Tibial nerve (tissue), 4 donors: ENCODE measurements around the gene ASTN2. TPM values are rescaled to one million over a fixed set of nuclear protein-coding genes. Genes with fewer than 3 reads are reported as not detected.

ENCODE experiments used
- DNase-seq, 2 donors: peaks; one replicate each; pipeline ENCODE4 v3.0.0-alpha.2; 2019; ENCODE audit warnings: low spot score in 2 of 2
- H3K27ac ChIP-seq, 4 donors: fragments of 200-600 bp; sonication (generic) in 3 of 4; one replicate each; pipeline ENCODE4 v1.5.1; 2017 to 2019; ENCODE audit warnings: mild to moderate bottlenecking in 1 of 4
- H3K27me3 ChIP-seq, 2 donors: fragments of 200-600 bp; sonication (generic) in 1 of 2; one replicate each; pipeline versions ENCODE4 v1.5.1 to v1.6.0; 2017 to 2019
- H3K36me3 ChIP-seq, 3 donors: fragments of 200-600 bp; sonication (generic); one replicate each; pipeline ENCODE4 v1.5.1; 2018 to 2019
- H3K4me1 ChIP-seq, 4 donors: fragments of 200-600 bp; sonication (generic) in 3 of 4; one replicate each; pipeline ENCODE4 v1.5.1; 2017 to 2019
- H3K4me3 ChIP-seq, 4 donors: fragments of 200-600 bp; sonication (generic) in 3 of 4; one replicate each; pipeline ENCODE4 v1.5.1; 2017 to 2019; ENCODE audit warnings: mild to moderate bottlenecking in 1 of 4, moderate library complexity in 1 of 4
- H3K9me3 ChIP-seq, 4 donors: fragments of 200-600 bp; sonication (generic) in 3 of 4; one replicate each; pipeline ENCODE4 v1.5.1; 2017 to 2019
- CTCF ChIP-seq, 5 experiments: fragments of 200-600 bp in 3 of 5; fragments of 450-650 bp in 2 of 5; sonication (generic) in 3 of 5; IDR thresholded peaks; one replicate each; pipeline ENCODE4 v1.5.1; 2016 to 2019; ENCODE audit warnings: antibody characterized with exemption in 5 of 5, mild to moderate bottlenecking in 3 of 5, moderate library complexity in 2 of 5
- EP300 ChIP-seq, 2 donors: sonication (generic); formaldehyde crosslinking; IDR thresholded peaks; one replicate each; pipeline ENCODE4 v1.6.1; 2017; ENCODE audit warnings: antibody characterized with exemption in 2 of 2, mild to moderate bottlenecking in 1 of 2
- POLR2A ChIP-seq, 2 donors: fragments of 450-650 bp; IDR thresholded peaks; one replicate each; pipeline ENCODE4 v1.6.1; 2017; ENCODE audit warnings: antibody characterized with exemption in 2 of 2, mild to moderate bottlenecking in 2 of 2, moderate library complexity in 2 of 2
- WGBS, 2 donors: methylation state at CpG; one replicate each; pipeline ENCODE4 v1.1.5; 2018; 5-methylcytosine and 5-hydroxymethylcytosine counted together
- total RNA-seq, 4 donors: library from RNA; depleted of rRNA; stranded (reverse); fragments of >200 nt; gene quantifications; one replicate each; pipeline ENCODE4 v1.1.0, GENCODE V29; 2016

Gene ASTN2
- total RNA-seq, 4 donors from 2014 or later = 9.0 to 14.9 (median 12.3) TPM

- TF ChIP-seq POLR2A (IDR thresholded peaks at IDR 0.05) (peak; percentile 5 to 41), CTCF (IDR thresholded peaks at IDR 0.05) (no peak), EP300 (IDR thresholded peaks at IDR 0.05) (peak in 1 of 2 donors; percentile 71)
- H3K27me3 ChIP-seq = no peaks in the 10 kb centered on the region
- H3K9me3 ChIP-seq = no peaks in the 10 kb centered on the region
- H3K27ac ChIP-seq = peak within 1 kb of the TSS; percentile 58 to 91 (median 74)
- DNase-seq = peak; percentile 82 to 92
- WGBS, 2 donors = 0% methylated on average over 39 to 44 of the region's 54 CpGs
- H3K4me1 ChIP-seq = peaks cover 0 to 38% (median 14%) of the 10 kb centered on the region in 4 donors
- H3K4me3 ChIP-seq = peak within 1 kb of the TSS; percentile 70 to 90 (median 79)
- no peaks in the 10 kb centered on the region for H3K36me3 ChIP-seq
These were observed 727.6 kb downstream of the ASTN2 start, which contains the start of gene TRIM32 for GRCh38 chr9:116687074-116687753. TRIM32 (plus strand) TSS chr9:116687305; CDS start chr9:116697743, 10,438 bp downstream.

DNA sequence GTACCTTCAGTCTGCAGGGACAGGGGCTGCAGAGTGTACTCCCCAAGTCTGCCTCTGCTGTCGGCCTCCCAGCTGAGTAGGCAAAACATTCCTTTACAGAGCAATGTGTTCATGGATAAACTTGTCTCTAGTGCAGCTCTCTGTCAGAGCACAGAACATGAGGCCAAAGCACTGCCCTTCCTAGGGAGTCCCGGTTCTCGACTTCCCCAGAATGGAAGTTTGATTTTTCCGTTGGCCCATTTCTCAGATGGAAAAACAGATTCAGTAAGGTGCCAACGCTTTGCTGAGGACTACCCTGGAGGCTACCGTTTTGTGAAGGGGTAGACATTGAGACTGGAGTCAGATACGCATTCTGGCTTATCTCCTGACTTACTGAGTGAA is 728.2 kb downstream of the ASTN2 start:
- no peak for DNase-seq
- H3K36me3 ChIP-seq = no peaks in the 10 kb centered on the region
- peaks cover 0 to 38% (median 14%) of the 10 kb centered on the region in 4 donors for H3K4me1 ChIP-seq
- TF ChIP-seq EP300 (IDR thresholded peaks at IDR 0.05) (no peak), CTCF (IDR thresholded peaks at IDR 0.05) (no peak), POLR2A (IDR thresholded peaks at IDR 0.05) (no peak)
- H3K27me3 ChIP-seq = no peaks in the 10 kb centered on the region
- 10 to 21% methylated on average over 7 of the region's 7 CpGs for WGBS, 2 donors
- H3K9me3 ChIP-seq = no peaks in the 10 kb centered on the region
- H3K4me3 ChIP-seq = peak overlapping the region; percentile 70 to 90 (median 79)
- peak overlapping the region in 3 of 4 donors; percentile 58 to 91 (median 84) for H3K27ac ChIP-seq

GRCh38 chr9:116686135-116686534 is 728.7 kb downstream of the ASTN2 start:
- Histone ChIP-seq H3K4me1 (peaks cover 0 to 38% (median 14%) of the 10 kb centered on the region in 4 donors), H3K9me3 (no peaks in the 10 kb centered on the region), H3K4me3 (no peak overlapping the region), H3K27ac (no peak overlapping the region), H3K27me3 (no peaks in the 10 kb centered on the region), H3K36me3 (no peaks in the 10 kb centered on the region)
- TF ChIP-seq EP300 (IDR thresholded peaks at IDR 0.05) (no peak), POLR2A (IDR thresholded peaks at IDR 0.05) (no peak), CTCF (IDR thresholded peaks at IDR 0.05) (no peak)
- no peak for DNase-seq

DNA sequence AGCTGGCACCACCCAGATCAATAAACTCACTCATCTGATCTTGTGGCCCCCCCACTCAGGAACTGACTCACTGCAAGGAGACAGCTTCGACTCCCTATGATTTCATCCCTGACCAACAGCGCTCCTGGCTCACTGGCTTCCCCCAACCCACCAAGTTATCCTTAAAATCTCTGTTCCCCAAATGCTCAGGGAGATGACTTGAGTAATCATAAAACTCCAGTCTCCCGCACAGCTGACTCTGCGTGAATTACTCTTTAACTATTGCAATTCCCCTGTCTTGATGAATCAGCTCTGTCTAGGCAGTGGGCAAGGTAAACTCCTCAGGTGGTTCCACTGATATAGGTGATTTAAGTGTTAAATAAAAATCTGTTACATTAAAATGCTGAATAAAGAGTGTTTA is 729.7 kb downstream of the ASTN2 start:
- Histone ChIP-seq H3K4me3 (no peak overlapping the region), H3K9me3 (no peaks in the 10 kb centered on the region), H3K27ac (no peak overlapping the region), H3K4me1 (peaks cover 0 to 32% (median 14%) of the 10 kb centered on the region in 4 donors), H3K27me3 (no peaks in the 10 kb centered on the region), H3K36me3 (no peaks in the 10 kb centered on the region)
- 65 to 78% methylated on average over 4 of the region's 4 CpGs for WGBS, 2 donors
- TF ChIP-seq POLR2A (IDR thresholded peaks at IDR 0.05) (no peak), CTCF (IDR thresholded peaks at IDR 0.05) (no peak), EP300 (IDR thresholded peaks at IDR 0.05) (no peak)
- no peak for DNase-seq

DNA sequence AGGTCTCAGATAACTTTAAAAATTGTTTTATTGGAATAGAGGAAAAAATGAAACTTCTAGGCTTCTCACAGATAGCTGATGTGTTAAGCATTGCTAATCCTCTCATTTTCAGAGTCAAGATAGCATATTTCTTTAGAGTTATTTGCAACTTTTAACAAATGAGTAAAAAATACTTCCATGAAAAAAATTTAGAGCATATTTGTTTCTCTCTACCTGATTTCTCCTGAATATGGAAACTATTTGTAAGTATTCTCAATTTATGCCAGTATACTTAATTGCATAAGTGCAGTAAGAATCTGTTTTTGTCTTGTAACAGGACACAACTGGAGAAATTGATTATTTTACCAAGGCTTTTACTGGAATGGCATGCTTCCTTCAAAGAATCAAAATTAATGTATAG is 731.3 kb downstream of the ASTN2 start:
- Histone ChIP-seq H3K36me3 (no peaks in the 10 kb centered on the region), H3K4me1 (peaks cover 0 to 17% (median 9%) of the 10 kb centered on the region in 4 donors), H3K9me3 (no peaks in the 10 kb centered on the region), H3K4me3 (no peak overlapping the region), H3K27me3 (no peaks in the 10 kb centered on the region), H3K27ac (no peak overlapping the region)
- DNase-seq = no peak
- TF ChIP-seq POLR2A (IDR thresholded peaks at IDR 0.05) = no peak
- no peak for TF ChIP-seq EP300 (IDR thresholded peaks at IDR 0.05)
- no peak for TF ChIP-seq CTCF (IDR thresholded peaks at IDR 0.05)
